GM12873 (cell line): Measurements from ENCODE around the gene SNX1.

ENCODE experiments used
- TF ChIP-seq, protein P1 (sequence below): IDR thresholded peaks from 2 replicates; pipeline ENCODE4 v1.5.1; 2012; ENCODE audit warnings: low read depth, mild to moderate bottlenecking, moderate library complexity, low read length, control low read depth; ENCODE audit not compliant: insufficient read depth; ENCODE audit errors: missing control alignments

The SNX1 gene

DNA sequence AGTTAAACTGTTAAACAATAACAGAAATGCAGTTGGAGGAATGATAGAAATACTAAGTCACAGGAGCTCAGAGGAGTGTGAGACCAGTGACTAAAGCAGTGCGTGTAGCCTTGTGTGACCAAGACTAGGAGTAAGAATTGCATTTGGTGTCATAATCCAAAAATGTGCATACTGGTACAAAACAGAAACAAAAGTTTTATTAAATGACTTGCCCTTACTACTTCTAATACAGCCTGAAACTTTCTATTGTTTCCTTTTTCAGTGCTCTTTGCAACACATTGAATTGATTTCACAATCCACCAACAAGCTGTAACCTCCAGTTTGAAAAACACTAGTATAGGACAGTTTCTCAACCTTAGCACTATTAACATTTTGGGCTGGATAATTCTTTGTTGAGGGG, 17.1 kb downstream of the SNX1 start:
- TF ChIP-seq, protein P1, sequence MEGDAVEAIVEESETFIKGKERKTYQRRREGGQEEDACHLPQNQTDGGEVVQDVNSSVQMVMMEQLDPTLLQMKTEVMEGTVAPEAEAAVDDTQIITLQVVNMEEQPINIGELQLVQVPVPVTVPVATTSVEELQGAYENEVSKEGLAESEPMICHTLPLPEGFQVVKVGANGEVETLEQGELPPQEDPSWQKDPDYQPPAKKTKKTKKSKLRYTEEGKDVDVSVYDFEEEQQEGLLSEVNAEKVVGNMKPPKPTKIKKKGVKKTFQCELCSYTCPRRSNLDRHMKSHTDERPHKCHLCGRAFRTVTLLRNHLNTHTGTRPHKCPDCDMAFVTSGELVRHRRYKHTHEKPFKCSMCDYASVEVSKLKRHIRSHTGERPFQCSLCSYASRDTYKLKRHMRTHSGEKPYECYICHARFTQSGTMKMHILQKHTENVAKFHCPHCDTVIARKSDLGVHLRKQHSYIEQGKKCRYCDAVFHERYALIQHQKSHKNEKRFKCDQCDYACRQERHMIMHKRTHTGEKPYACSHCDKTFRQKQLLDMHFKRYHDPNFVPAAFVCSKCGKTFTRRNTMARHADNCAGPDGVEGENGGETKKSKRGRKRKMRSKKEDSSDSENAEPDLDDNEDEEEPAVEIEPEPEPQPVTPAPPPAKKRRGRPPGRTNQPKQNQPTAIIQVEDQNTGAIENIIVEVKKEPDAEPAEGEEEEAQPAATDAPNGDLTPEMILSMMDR, result no peak

DNA sequence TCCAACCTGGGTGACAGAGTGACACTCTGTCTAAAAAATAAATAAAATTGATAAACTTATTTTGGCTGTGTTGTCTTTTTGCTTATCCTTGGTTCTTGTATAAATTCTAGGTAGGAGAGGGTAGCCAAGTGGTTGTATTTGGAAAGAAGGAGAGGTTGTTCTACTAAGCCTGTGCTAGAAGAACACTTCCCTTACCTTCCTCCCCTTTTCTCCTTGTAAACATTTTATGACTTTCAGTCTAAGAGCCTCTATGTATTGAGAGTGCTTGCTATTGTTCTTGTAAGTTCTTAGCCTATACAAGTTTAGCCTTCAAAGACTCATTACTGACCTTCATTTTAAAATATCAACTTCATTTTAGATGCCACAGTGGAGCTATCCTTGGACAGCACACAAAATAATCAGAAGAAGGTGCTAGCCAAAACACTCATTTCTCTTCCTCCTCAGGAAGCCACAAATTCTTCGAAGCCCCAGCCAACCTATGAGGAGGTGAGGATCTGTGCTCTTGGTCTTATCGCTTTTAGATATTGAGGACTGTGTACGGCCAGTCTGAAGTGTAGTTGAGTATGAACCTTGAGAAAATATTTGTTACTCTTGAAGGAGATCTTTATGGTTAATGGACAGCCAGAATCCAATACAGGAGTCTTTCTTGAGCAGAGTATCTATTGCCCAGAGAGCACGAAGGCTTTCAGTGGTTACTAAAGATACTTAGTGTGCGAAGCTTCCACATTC, 22.1 kb downstream of the SNX1 start:
- TF ChIP-seq, protein P1, result no peak

DNA sequence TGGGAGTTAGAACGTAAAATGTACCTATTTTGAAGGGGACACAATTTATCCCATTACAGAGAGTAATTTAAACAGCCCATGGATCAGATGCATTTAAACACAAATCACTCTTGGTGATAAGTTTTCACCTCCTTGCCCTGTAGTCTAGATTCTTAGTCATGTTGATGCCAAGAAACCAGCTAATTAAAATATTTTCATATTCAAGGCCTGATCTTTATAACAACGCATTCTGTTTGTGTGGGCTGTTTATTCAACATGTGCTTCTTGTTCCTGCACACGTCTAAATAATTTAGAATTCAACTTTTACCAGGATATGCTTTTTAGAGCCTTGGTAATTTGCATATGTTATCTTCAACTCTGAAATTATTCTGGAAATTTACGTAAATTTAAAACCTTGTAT, 25.8 kb downstream of the SNX1 start:
- TF ChIP-seq, protein P1, result no peak

DNA sequence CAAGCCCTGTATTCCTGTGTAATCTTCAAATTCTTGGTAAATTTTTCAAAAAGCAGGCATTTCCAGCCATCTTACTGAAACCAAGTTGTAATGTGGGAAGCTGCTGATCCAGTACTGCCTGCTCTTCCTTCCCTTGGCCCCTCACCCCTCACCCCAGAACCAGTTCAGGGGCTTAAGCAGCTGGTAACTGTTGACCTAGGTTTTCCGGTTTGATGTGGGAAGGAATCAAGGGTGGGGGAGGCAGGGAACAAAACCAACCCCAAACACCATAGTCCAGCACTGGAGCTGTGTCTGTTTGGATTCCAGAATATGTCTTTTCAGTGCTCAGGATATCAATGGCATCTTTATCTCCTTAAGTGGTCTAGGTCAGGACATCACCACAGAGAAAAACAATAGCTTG, 26.7 kb downstream of the SNX1 start:
- TF ChIP-seq, protein P1, result no peak

DNA sequence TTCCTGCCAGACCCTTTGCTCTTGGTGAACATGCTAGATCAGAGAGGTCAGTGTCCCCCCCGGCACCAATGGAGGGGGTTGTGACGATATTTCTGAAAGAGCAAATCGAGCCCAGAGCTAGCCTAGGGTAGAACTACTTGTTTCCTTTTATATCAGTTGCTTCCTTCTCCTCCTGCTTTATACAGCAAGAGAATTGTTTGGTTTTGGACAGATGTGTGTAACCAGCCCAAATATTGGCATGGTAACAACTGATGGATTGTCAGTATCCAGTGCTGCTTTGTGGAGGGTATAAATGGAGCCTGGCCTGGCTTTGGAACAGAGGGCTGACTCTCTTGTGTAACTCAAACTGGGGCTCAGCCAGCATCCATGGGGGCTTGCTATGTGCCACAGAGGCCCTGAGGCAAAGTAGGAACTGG, 27.2 kb downstream of the SNX1 start:
- TF ChIP-seq, protein P1, result no peak

DNA sequence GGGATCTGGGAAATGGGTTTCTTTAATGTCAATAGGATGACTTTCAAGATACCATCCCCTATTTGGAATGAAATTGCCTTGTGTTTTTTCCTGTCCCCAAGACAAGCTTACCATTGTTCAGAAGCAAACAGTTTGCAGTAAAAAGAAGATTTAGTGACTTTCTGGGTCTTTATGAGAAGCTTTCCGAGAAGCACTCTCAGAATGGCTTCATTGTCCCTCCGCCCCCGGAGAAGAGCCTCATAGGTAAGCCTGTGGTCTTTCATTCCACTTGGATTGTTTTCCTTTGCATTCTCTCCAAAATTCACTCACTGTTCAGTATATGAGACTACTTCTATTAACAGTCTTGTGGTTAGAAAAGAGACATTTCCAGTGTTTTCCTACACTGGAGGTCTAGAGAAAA, 30.2 kb downstream of the SNX1 start:
- TF ChIP-seq, protein P1, result no peak

DNA sequence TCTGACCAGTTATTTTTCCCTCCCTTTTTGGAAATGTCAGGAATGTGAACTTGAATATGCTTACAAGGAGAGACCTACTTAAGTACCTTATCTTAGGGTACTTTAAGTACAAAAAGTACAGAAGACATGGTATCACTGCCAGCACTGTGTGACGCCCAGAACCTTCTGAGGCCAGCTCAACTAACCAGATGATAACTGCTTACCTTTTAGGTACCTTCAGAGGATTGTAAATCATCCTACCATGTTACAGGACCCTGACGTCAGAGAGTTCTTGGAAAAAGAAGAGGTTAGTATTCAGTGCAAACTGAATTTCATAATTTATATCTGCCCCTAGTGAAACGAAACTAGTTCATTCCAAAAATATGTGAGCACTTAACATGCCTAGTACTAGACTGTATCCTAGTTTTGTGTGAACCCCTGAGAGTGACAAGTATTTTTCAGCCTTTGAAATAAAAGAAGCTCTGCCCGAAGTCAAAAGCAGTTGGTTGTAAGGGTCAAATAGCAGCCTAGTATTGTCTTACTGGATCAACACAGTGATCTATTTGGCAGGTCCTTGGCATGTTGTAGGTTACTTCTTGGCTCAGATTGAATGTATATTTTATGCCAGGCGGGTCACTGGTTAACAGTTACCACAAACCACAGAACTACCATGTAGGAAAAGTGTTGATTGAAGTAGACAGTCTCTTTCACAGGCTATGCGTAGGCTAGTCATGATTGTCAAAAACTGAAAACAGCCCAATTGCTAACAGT, 31.9 kb downstream of the SNX1 start:
- TF ChIP-seq, protein P1, result no peak
